Body of pancreas (tissue), 4 donors: ENCODE data around the gene CAND1. TPM values are rescaled to one million over a fixed set of nuclear protein-coding genes. Genes with fewer than 3 reads are reported as not detected.

Experiments used
- ATAC-seq: fragments of 150-250 bp; one replicate; pipeline ENCODE4 v1.9.1; 2016
- DNase-seq, 4 donors: peaks; one replicate each; pipeline ENCODE4 v3.0.0-alpha.2; 2019
- H3K27ac ChIP-seq, 4 donors: fragments of 200-600 bp; sonication (generic); 1 replicate in 3 of 4; 2 replicates in 1 of 4; pipeline versions ENCODE4 v1.5.1 to v1.6.1; 2016 to 2019; ENCODE audit warnings: mild to moderate bottlenecking in 1 of 4, mixed read lengths in 1 of 4, moderate library complexity in 1 of 4
- H3K27me3 ChIP-seq, 2 donors: fragments of 200-600 bp; sonication (generic); one replicate each; pipeline ENCODE4 v1.6.0; 2016; ENCODE audit warnings: mild to moderate bottlenecking in 1 of 2
- H3K36me3 ChIP-seq, 2 donors: fragments of 200-600 bp; sonication (generic); replicated peaks in 1 of 2; 2 replicates each; pipeline ENCODE4 v1.5.1; 2016; ENCODE audit warnings: low read depth in 2 of 2; ENCODE audit not compliant: insufficient read depth in 1 of 2
- H3K4me1 ChIP-seq: fragments of 200-600 bp; sonication (generic); one replicate; pipeline ENCODE4 v1.6.0; 2016
- H3K4me3 ChIP-seq, 2 donors: fragments of 200-600 bp; sonication (generic); 1 replicate in 1 of 2; 2 replicates in 1 of 2; pipeline ENCODE4 v1.5.1; 2016 to 2019
- H3K9me3 ChIP-seq, 3 donors: fragments of 200-600 bp; sonication (generic); 1 replicate in 2 of 3; 2 replicates in 1 of 3; pipeline ENCODE4 v1.5.1; 2016
- CTCF ChIP-seq, 7 experiments: fragments of 450-650 bp in 4 of 7; fragments of 200-600 bp in 3 of 7; sonication (generic) in 3 of 7; IDR thresholded peaks; one replicate each; pipeline ENCODE4 v1.5.1; 2016 to 2019; ENCODE audit warnings: antibody characterized with exemption in 7 of 7
- POLR2A ChIP-seq, 3 donors: fragments of 450-650 bp; IDR thresholded peaks; one replicate each; pipeline ENCODE4 v1.6.1; 2016; ENCODE audit warnings: antibody characterized with exemption in 3 of 3, mild to moderate bottlenecking in 2 of 3
- WGBS, 2 donors: methylation state at CpG; one replicate each; pipeline ENCODE4 v1.1.5; 2017; 5-methylcytosine and 5-hydroxymethylcytosine counted together
- intact Hi-C: fragments of 100-400 bp; cut with DNase I; formaldehyde crosslinking; loops from one replicate; pipeline ENCODE4 v1.15.1; 2023
- total RNA-seq, 2 donors: library from RNA; depleted of rRNA; stranded (reverse); fragments of >200 nt; gene quantifications; one replicate each; pipeline ENCODE4 v1.1.0, GENCODE V29; 2016

CAND1 gene
- total RNA-seq, 2 donors from 2014 or later: 42.8 to 48.8 TPM

- no peaks in the 10 kb centered on the region for H3K36me3 ChIP-seq
- no peaks in the 10 kb centered on the region for H3K27me3 ChIP-seq
- DNase-seq (no peak), ATAC-seq (no peak)
- no peak overlapping the region for H3K27ac ChIP-seq
- H3K4me1 ChIP-seq: no peaks in the 10 kb centered on the region
- TF ChIP-seq POLR2A (IDR thresholded peaks at IDR 0.05) (no peak), CTCF (IDR thresholded peaks at IDR 0.05) (no peak)
- intact Hi-C loops: loop anchor here (5.0 kb wide), 1 partner anchor 85 kb away; no protein-coding TSS in a partner anchor
- H3K4me3 ChIP-seq: no peak overlapping the region
- no peaks in the 10 kb centered on the region for H3K9me3 ChIP-seq
- WGBS, 2 donors: 65 to 84% methylated on average over 6 of the region's 6 CpGs
Observed at GRCh38 chr12:67362526-67362925, 93.4 kb downstream of the CAND1 start.

GRCh38 chr12:67364228-67364627 is 95.1 kb downstream of the CAND1 start:
- DNase-seq (no peak), ATAC-seq (no peak)
- H3K4me3 ChIP-seq: no peak overlapping the region
- H3K4me1 ChIP-seq: no peaks in the 10 kb centered on the region
- H3K27ac ChIP-seq: no peak overlapping the region
- intact Hi-C loops: loop anchor here (5.0 kb wide), 1 partner anchor 83 kb away; no protein-coding TSS in a partner anchor
- no peak for TF ChIP-seq POLR2A (IDR thresholded peaks at IDR 0.05)
- TF ChIP-seq CTCF (IDR thresholded peaks at IDR 0.05): no peak
- H3K27me3 ChIP-seq: no peaks in the 10 kb centered on the region
- no peaks in the 10 kb centered on the region for H3K36me3 ChIP-seq
- H3K9me3 ChIP-seq: no peaks in the 10 kb centered on the region

- Histone ChIP-seq H3K4me3 (no peak overlapping the region), H3K36me3 (no peaks in the 10 kb centered on the region), H3K4me1 (no peaks in the 10 kb centered on the region), H3K27ac (no peak overlapping the region), H3K27me3 (no peaks in the 10 kb centered on the region), H3K9me3 (no peaks in the 10 kb centered on the region)
- TF ChIP-seq CTCF (IDR thresholded peaks at IDR 0.05) (no peak), POLR2A (IDR thresholded peaks at IDR 0.05) (no peak)
- DNase-seq (no peak), ATAC-seq (no peak)
- intact Hi-C loops: no loop called here
Observed at GRCh38 chr12:67365131-67365530, 96.0 kb downstream of the CAND1 start.

- no peak for ATAC-seq
- WGBS, 2 donors: 89 to 96% methylated on average over 1 of the region's 1 CpG
- Histone ChIP-seq H3K27ac (no peak overlapping the region), H3K4me1 (no peaks in the 10 kb centered on the region), H3K36me3 (no peaks in the 10 kb centered on the region), H3K27me3 (no peaks in the 10 kb centered on the region), H3K9me3 (no peaks in the 10 kb centered on the region), H3K4me3 (no peak overlapping the region)
- TF ChIP-seq CTCF (IDR thresholded peaks at IDR 0.05) (no peak), POLR2A (IDR thresholded peaks at IDR 0.05) (no peak)
- DNase-seq: no peak
- intact Hi-C loops: no loop called here
Observed at GRCh38 chr12:67367843-67368242, 98.7 kb downstream of the CAND1 start.
